Activated CD4-positive, alpha-beta T cell treated with anti-CD3 and anti-CD28 coated beads, Interleukin-2, amount 10 ng/mL, durations not matched to agents 24 days and 14 days (primary cell): Measurements from ENCODE around the gene GART. TPM values are rescaled to one million over a fixed set of nuclear protein-coding genes. Genes with fewer than 3 reads are reported as not detected.

Experiments used
- DNase-seq: peaks from one replicate; pipeline ENCODE4 v3.0.0; 2022
- H3K27ac Mint-ChIP-seq: one replicate; pipeline ENCODE4 v1.8.0; 2022; ENCODE audit warnings: mild to moderate bottlenecking, mixed read lengths
- H3K27me3 Mint-ChIP-seq: one replicate; pipeline ENCODE4 v1.8.0; 2022; ENCODE audit warnings: mixed read lengths
- H3K36me3 Mint-ChIP-seq: one replicate; pipeline ENCODE4 v1.8.0; 2022; ENCODE audit warnings: low read depth, mild to moderate bottlenecking, mixed read lengths
- H3K4me1 Mint-ChIP-seq: one replicate; pipeline ENCODE4 v1.8.0; 2021; ENCODE audit warnings: mixed read lengths
- H3K4me3 Mint-ChIP-seq: one replicate; pipeline ENCODE4 v1.8.0; 2022; ENCODE audit warnings: mild to moderate bottlenecking, moderate library complexity, mixed read lengths
- H3K9me3 Mint-ChIP-seq: one replicate; pipeline ENCODE4 v1.8.0; 2021; ENCODE audit warnings: mixed read lengths
- intact Hi-C: fragments of 100-400 bp; cut with micrococcal nuclease; formaldehyde crosslinking; loops from one replicate; pipeline ENCODE4 v1.15.1; 2023
- total RNA-seq: library from RNA; stranded (reverse); gene quantifications from 2 replicates; pipeline ENCODE4 v1.2.3, GENCODE V29; 2022

Gene GART
- total RNA-seq, 1 donor from 2014 or later, result 221 TPM

DNA sequence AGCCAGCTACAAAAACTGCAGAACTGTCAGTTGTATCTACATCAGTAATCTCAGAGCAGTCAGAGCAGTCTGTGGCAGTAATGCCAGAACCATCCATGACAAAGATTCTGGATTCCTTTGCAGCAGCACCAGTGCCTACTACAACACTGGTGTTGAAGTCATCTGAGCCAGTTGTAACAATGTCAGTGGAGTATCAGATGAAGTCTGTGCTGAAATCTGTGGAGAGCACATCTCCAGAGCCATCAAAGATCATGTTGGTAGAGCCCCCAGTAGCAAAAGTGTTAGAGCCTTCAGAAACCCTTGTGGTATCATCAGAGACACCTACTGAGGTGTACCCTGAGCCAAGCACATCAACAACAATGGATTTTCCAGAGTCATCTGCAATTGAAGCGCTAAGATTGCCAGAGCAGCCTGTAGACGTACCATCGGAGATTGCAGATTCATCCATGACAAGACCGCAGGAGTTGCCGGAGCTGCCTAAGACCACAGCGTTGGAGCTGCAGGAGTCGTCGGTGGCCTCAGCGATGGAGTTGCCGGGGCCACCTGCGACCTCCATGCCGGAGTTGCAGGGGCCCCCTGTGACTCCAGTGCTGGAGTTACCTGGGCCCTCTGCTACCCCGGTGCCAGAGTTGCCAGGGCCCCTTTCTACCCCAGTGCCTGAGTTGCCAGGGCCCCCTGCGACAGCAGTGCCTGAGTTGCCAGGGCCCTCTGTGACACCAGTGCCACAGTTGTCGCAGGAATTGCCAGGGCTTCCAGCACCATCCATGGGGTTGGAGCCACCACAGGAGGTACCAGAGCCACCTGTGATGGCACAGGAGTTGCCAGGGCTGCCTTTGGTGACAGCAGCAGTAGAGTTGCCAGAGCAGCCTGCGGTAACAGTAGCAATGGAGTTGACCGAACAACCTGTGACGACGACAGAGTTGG, 8.2 kb upstream of the GART start:
- DNase-seq, result peak; percentile 55
- no peaks in the 10 kb centered on the region for H3K27me3 Mint-ChIP-seq
- peaks cover 25% of the 10 kb centered on the region for H3K4me1 Mint-ChIP-seq
- no peaks in the 10 kb centered on the region for H3K9me3 Mint-ChIP-seq
- peaks cover 69% of the 10 kb centered on the region for H3K36me3 Mint-ChIP-seq
- intact Hi-C loops, result no loop called here
- no peak overlapping the region for H3K4me3 Mint-ChIP-seq
- no peak overlapping the region for H3K27ac Mint-ChIP-seq

DNA sequence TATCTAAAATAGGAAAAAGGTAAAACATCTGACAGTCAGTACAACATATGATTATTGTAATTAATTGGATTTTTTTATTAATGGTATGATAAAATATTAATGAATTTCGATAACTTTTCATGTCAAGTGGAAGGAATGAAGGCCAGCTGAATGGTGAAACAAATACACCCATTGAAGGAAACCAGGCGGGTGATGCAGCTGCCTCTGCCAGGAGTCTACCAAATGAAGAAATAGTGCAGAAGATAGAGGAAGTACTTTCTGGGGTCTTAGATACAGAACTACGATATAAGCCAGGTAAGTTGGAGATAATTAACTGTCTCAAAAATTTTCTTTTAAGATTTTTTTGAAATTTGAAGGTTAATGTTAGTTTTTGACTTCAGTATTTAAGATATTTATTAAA, 4.2 kb upstream of the GART start:
- no peak overlapping the region for H3K4me3 Mint-ChIP-seq
- peaks cover 24% of the 10 kb centered on the region for H3K4me1 Mint-ChIP-seq
- intact Hi-C loops, result no loop called here
- no peak overlapping the region for H3K27ac Mint-ChIP-seq
- peaks cover 52% of the 10 kb centered on the region for H3K36me3 Mint-ChIP-seq
- DNase-seq, result peak; percentile 47
- no peaks in the 10 kb centered on the region for H3K9me3 Mint-ChIP-seq
- H3K27me3 Mint-ChIP-seq, result no peaks in the 10 kb centered on the region

DNA sequence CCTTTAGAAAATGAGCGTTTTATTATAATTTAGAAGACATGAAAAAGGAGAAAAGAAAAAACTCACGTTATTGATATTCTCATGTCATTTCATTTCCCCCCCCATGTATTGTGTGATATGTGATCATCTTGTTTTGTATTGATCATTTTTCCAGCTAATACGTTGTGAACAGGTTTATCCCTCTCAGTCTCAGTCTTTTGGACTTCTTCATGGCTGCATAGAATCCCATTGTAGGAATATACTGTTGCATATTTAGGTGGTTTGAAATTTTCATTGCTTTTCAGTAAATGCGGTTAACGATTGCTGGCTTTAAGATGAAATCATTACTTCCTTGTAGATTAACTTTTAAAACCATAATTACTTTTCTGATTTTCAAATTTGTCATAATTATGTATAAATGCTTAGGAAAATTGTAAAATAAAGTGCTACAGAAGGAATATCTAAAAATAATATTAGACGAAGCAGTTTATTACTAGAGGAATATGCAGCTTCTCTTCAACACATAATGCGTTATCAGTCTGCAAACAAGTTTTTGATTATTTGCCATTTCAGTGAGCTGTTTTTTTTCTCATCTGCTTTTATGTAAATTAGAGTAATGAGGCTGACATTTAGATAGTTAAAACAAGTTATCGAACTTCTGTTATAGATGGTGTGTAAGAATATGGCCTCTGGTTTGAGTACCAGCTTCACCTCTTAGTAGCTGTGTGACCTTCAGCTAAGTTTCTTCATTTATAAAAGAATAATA, 2.7 kb upstream of the GART start:
- Mint-ChIP-seq H3K36me3 (peaks cover 50% of the 10 kb centered on the region), H3K4me3 (peak overlapping the region; percentile 95), H3K9me3 (no peaks in the 10 kb centered on the region), H3K27me3 (no peaks in the 10 kb centered on the region), H3K4me1 (peaks cover 32% of the 10 kb centered on the region), H3K27ac (peak overlapping the region; percentile 100)
- intact Hi-C loops, result no loop called here
- peak; percentile 32 for DNase-seq

DNA sequence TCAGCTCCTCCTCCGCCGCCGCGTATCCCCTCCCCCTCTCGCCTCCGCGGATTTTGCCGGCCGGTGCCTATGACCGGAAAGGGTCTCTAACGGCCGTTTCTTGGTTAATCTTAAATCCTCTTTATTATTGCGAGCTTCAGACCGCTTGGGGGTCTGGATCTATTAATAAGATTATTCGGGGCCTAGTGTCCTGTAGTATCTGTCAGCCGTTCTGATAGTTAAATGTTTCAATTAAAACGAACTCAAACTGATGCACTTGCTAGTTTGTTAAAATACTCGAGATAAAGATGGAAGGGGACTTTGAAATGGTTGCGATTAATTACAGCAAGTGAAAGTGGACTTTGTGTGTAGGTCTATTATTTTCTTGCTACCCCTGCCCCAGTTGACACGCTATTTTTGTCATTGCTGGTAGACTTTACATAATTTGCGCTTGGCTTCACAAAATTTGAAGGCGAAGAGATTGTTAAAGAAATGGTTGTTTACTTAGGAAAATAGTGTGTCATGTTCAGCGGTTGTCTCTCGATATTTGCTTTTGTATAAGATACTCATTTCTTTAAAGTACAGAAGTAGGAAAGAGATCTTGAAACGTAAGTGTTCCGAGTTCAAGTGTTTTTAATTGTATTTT, 1.7 kb upstream of the GART start:
- intact Hi-C loops, result loop anchor here (1.0 kb wide), 1 partner anchor 98 kb away; the partner anchor contains the start of gene CRYZL1
- peak; percentile 93 for DNase-seq
- Mint-ChIP-seq H3K9me3 (no peaks in the 10 kb centered on the region), H3K27ac (peak overlapping the region; percentile 100), H3K27me3 (no peaks in the 10 kb centered on the region), H3K36me3 (peaks cover 46% of the 10 kb centered on the region), H3K4me3 (peak overlapping the region; percentile 95), H3K4me1 (peaks cover 34% of the 10 kb centered on the region)

DNA sequence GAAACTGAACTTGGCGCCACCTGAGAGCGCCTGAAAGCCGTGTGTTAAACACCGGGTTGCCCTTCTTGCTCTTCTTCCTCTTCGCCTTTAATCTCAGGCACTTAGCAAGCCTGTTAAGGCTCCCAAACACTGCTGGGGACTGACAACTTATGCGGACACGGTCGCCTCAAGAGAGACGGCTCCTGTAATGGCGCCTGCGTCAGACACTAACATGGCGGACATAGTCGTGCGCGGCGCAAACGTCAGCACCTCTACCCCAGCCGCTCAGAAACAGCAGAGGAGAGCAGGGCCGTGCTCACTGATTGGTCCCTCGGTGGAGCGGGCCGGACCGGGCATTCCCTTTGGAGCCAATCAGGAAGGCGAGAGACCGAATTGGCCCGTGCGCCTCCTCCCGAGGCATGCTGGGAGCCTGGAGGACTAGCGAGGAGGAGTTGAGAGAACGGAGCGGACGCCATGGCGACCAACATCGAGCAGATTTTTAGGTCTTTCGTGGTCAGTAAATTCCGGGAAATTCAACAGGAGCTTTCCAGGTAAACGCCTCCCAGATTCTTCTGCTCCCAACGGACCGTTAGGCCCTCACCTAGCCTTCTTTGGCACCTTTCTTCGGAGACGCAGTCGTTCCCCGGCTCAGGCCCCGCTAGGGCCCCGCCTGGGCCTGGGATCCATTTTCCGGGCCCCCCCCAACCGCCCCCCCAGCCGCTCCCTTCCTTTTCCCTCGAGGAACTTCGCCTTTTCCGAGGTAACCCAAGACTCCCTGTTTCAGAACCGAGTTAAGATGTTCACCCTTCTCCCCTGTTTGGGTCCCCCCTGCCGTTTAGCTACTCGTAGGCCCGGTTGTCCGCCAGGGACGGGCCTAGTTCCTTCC, 955 bp upstream of the GART start, which contains the start of gene SON:
Gene SON, plus strand, starts transcription at position 399 of the 865 bp plus-strand sequence. Its CDS starts 55 bp downstream, at position 454.
- intact Hi-C loops, result loop anchor here (1.0 kb wide), 4 partner anchors 45 to 98 kb away; partner anchors contain the start of genes CRYZL1, DNAJC28, DONSON and TMEM50B
- peaks cover 34% of the 10 kb centered on the region for H3K4me1 Mint-ChIP-seq
- H3K4me3 Mint-ChIP-seq, result peak within 1 kb of the TSS; percentile 95
- H3K36me3 Mint-ChIP-seq, result peaks cover 46% of the 10 kb centered on the region
- no peaks in the 10 kb centered on the region for H3K9me3 Mint-ChIP-seq
- DNase-seq, result peak; percentile 99
- peak within 1 kb of the TSS; percentile 100 for H3K27ac Mint-ChIP-seq
- no peaks in the 10 kb centered on the region for H3K27me3 Mint-ChIP-seq

DNA sequence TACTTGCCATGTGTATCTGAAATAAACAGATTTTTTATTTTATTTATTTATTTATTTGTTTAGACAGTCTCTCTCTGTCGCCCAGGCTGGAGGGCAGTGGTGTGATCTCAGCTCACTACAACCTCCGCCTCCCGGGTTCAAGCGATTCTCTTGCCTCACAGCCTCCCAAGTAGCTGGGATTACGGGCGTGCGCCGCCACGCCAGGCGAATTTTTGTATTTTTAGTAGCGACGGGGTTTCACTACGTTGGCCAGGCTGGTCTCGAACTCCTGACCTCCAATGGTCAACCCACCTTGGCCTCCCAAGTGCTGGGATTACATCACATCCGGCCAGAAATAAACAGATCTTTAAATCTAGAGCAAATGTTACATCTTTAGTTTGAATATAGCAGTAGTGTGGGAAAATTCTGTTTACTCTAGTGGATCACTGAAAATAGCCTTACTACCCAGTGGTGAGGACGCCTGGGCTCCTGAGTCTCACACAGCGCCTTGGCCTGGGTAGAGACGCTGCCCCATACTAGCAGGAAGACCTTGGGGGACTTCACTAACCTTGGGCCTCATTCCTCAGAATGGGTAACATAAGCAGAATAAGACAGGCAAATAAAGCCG, 709 bp downstream of the GART start:
- H3K27ac Mint-ChIP-seq, result peak overlapping the region; percentile 100
- peaks cover 52% of the 10 kb centered on the region for H3K36me3 Mint-ChIP-seq
- peaks cover 43% of the 10 kb centered on the region for H3K4me1 Mint-ChIP-seq
- peak overlapping the region; percentile 95 for H3K4me3 Mint-ChIP-seq
- intact Hi-C loops, result no loop called here
- H3K9me3 Mint-ChIP-seq, result peaks cover 8% of the 10 kb centered on the region
- H3K27me3 Mint-ChIP-seq, result no peaks in the 10 kb centered on the region
- DNase-seq, result peak; percentile 71

DNA sequence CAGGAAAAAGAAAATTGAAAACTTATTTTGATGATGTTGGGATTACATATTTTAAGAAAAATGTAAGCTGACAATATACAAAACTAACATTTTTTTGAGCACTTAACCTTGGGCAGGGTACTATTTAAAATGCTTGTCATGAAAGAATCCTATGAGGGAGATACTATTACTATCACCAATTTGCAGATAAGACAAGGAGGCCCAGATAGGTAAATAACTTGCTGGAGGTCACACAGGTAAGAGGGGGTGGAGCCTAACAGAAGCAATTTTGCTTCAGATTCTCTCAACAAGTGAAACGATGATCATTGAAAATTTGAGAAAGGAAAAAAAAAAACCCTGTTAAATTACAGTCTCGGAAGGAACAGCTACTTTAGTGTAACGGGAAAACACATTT, 1.2 kb downstream of the GART start:
- H3K4me3 Mint-ChIP-seq, result peak overlapping the region; percentile 95
- H3K36me3 Mint-ChIP-seq, result peaks cover 50% of the 10 kb centered on the region
- H3K9me3 Mint-ChIP-seq, result peaks cover 8% of the 10 kb centered on the region
- H3K27ac Mint-ChIP-seq, result peak overlapping the region; percentile 86
- H3K4me1 Mint-ChIP-seq, result peaks cover 41% of the 10 kb centered on the region
- peak; percentile 53 for DNase-seq
- intact Hi-C loops, result no loop called here
- H3K27me3 Mint-ChIP-seq, result no peaks in the 10 kb centered on the region

DNA sequence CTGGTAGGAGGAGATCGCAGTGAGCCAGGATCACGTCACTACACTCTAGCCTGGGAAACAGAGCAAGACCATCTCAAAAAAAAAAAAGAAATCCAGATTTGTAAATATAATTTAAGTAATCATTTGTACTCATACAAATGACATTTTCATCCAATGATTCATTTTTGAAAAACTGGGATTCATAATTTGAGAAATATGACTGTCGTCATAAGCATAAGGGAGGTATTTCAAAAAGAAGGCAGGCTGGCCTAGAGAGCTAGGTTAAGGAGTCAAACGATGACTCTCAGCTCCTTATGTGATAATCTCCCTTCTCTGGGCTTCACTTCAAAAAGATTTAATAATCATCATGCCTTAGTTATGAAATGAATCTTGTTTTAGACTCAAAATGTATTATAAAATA, 2.3 kb downstream of the GART start:
- H3K4me3 Mint-ChIP-seq, result no peak overlapping the region
- no peaks in the 10 kb centered on the region for H3K27me3 Mint-ChIP-seq
- peaks cover 37% of the 10 kb centered on the region for H3K4me1 Mint-ChIP-seq
- H3K36me3 Mint-ChIP-seq, result peaks cover 59% of the 10 kb centered on the region
- no peak overlapping the region for H3K27ac Mint-ChIP-seq
- DNase-seq, result peak; percentile 29
- peaks cover 8% of the 10 kb centered on the region for H3K9me3 Mint-ChIP-seq
- intact Hi-C loops, result no loop called here

DNA sequence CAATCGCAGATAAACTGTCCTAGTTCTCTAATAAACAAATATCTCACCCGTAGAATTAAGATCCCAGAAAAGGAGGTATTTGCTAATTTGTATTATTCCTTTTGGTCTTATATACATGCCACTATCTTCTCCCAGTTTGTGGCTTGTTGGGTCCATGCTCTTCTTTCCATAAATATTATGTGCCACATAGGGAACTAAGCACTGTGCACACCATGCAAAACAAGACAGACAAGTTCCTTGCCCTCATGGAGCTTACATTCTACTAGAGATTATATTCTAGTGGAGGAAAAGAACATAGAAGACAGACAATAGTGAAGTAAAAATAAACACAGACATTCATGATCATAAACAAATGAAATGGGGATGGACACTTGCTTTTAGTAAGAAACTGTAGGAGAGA, 4.7 kb downstream of the GART start:
- H3K4me1 Mint-ChIP-seq, result peaks cover 29% of the 10 kb centered on the region
- peaks cover 8% of the 10 kb centered on the region for H3K9me3 Mint-ChIP-seq
- peaks cover 63% of the 10 kb centered on the region for H3K36me3 Mint-ChIP-seq
- no peaks in the 10 kb centered on the region for H3K27me3 Mint-ChIP-seq
- intact Hi-C loops, result no loop called here
- no peak overlapping the region for H3K27ac Mint-ChIP-seq
- DNase-seq, result no peak
- H3K4me3 Mint-ChIP-seq, result no peak overlapping the region

DNA sequence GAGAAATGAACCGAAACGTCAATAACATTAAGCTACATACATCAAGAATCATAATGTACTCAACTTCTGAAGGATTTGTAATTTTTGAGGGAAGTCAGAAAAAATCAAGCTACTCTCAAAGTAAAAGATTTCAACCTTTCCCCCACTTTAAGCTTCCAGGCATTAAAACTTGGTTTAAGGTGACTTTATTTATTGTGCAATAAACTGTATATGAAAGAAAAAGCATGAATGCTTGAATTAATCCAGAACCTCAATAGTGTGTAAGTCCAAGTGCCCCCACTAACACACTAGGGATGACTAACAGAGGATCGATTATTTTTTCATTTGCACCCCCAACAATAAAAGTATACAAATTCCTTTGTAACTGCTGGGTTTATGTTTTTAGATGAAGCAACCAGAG, 10.9 kb downstream of the GART start:
- peaks cover 70% of the 10 kb centered on the region for H3K36me3 Mint-ChIP-seq
- no peak overlapping the region for H3K27ac Mint-ChIP-seq
- H3K4me3 Mint-ChIP-seq, result no peak overlapping the region
- DNase-seq, result no peak
- peaks cover 4% of the 10 kb centered on the region for H3K4me1 Mint-ChIP-seq
- no peaks in the 10 kb centered on the region for H3K9me3 Mint-ChIP-seq
- no peaks in the 10 kb centered on the region for H3K27me3 Mint-ChIP-seq
- intact Hi-C loops, result no loop called here

DNA sequence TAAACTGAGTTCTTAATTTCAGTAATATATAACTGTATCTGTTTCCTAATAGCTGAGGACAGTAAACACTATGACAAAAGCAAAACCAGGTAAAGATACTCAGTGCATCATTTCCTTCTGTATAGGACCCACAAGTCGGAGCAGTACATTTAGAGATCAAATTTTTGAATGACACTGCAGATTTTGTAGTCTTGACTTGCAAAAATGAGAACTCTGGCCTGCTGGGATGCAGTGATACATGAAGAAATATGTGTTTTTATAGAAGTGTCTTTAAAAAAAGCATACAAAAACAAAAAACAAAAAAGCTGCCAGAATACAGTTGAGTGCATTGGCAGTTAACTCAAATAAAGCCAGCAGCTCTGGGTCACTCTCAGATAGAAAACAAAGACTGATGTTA, 19.0 kb downstream of the GART start:
- no peaks in the 10 kb centered on the region for H3K4me1 Mint-ChIP-seq
- intact Hi-C loops, result no loop called here
- H3K27ac Mint-ChIP-seq, result no peak overlapping the region
- peaks cover 49% of the 10 kb centered on the region for H3K36me3 Mint-ChIP-seq
- no peaks in the 10 kb centered on the region for H3K9me3 Mint-ChIP-seq
- H3K4me3 Mint-ChIP-seq, result no peak overlapping the region
- DNase-seq, result no peak
- no peaks in the 10 kb centered on the region for H3K27me3 Mint-ChIP-seq

DNA sequence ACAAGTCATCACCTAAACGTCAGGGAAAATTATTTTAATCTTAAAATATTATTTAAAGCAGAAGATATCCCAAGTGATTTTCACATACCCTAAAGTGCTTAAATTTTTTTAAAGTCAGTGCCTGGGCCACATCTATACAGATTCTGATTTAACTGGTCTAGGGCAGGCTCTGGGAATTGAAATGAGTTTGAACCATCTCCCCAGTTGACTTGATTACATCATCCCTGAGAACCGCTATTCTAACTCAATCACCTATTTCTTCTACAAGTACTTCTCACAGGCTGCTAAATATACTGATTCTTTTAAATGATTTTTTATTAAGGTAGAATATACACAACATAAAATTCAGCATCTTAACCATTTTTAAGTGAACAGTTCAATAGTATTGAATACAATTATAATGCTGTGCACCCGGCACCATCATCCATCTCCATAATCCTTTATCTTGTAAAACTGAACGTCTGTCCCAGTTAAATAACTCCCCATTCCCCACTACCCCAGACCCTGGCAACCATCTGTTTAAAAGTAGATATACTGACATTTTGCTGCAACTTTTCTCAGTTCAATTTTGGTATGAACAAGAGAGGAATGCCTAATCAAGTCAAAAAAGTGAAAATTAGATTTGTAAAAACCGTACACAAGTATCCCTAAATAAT, 19.5 kb downstream of the GART start:
- Mint-ChIP-seq H3K4me3 (no peak overlapping the region), H3K9me3 (no peaks in the 10 kb centered on the region), H3K27me3 (no peaks in the 10 kb centered on the region), H3K27ac (no peak overlapping the region), H3K36me3 (peaks cover 48% of the 10 kb centered on the region), H3K4me1 (no peaks in the 10 kb centered on the region)
- no peak for DNase-seq
- intact Hi-C loops, result no loop called here
